HCT116 (cell line): ENCODE measurements around the gene ID3. TPM values are rescaled to one million over a fixed set of nuclear protein-coding genes. Genes with fewer than 3 reads are reported as not detected.

Experiments used
- ATAC-seq: fragments of 200-7000 bp; cut with Tn5 transposase; 2 replicates; pipeline ENCODE4 v1.9.1; 2020; ENCODE audit warnings: mild to moderate bottlenecking, moderate library complexity
- BruUV-seq: library from RNA; stranded (reverse); fragments of 400-500 nt; replicated peaks from 2 replicates; lab custom pipeline; 2021; lab: Mats Ljungman, UMichigan
- CTCF ChIA-PET: fragments of 300-600 bp; sonication (Branson Sonifier 250); formaldehyde crosslinking; loops from one replicate; lab custom pipeline; 2021; ENCODE audit warnings: antibody characterized with exemption; lab: Charles Lee
- POLR2A ChIA-PET: fragments of 300-600, 350-600 bp; sonication (Branson Sonifier 250); formaldehyde crosslinking; loops from one replicate; lab custom pipeline; 2021; ENCODE audit warnings: antibody characterized with exemption; lab: Charles Lee
- RAD21 ChIA-PET, 2 experiments: fragments of 300-600 bp; sonication (Branson Sonifier 250); formaldehyde crosslinking; loops; one replicate each; lab custom pipeline; 2023; ENCODE audit warnings: low total read pairs in 2 of 2; ENCODE audit not compliant: uncharacterized antibody in 2 of 2, unreplicated experiment in 2 of 2, low non-redundant PET in 1 of 2; lab: Charles Lee
- DNase-seq: peaks from one replicate; pipeline ENCODE4 v3.0.0-alpha.2; 2010; ENCODE audit warnings: low read depth, low spot score
- H2AFZ ChIP-seq: fragments of 200-600 bp; shearing (Covaris generic), sonication (generic); 2 replicates; pipeline ENCODE4 v1.6.1; 2017; ENCODE audit warnings: low read depth, mixed run types, mixed read lengths, antibody characterized with exemption, low read length; ENCODE audit not compliant: poor library complexity, severe bottlenecking
- H3K27ac ChIP-seq: 2 replicates; pipeline ENCODE4 v1.5.1; 2012; ENCODE audit warnings: low read depth, low read length
- H3K27me3 ChIP-seq: fragments of 200-600 bp; sonication (generic); 2 replicates; pipeline ENCODE4 v1.6.1; 2016; ENCODE audit warnings: mixed run types, low read length, mixed read lengths; ENCODE audit not compliant: insufficient read depth
- H3K36me3 ChIP-seq, 2 experiments: fragments of 200-500 bp in 1 of 2; fragments of 200-600 bp in 1 of 2; sonication (Bioruptor generic) in 1 of 2; sonication (generic) in 1 of 2; 2 replicates each; pipeline versions ENCODE4 v1.5.1 to v1.6.1; 2014 to 2016; ENCODE audit warnings: low read length in 2 of 2, inconsistent platforms in 1 of 2, mixed read lengths in 1 of 2, mixed run types in 1 of 2; ENCODE audit not compliant: insufficient read depth in 2 of 2, control insufficient read depth in 1 of 2
- H3K4me1 ChIP-seq, 2 experiments: fragments of 200-600 bp in 1 of 2; sonication (generic) in 1 of 2; 2 replicates each; pipeline versions ENCODE4 v1.5.1 to v1.6.1; 2012 to 2017; ENCODE audit warnings: low read length in 2 of 2, inconsistent platforms in 1 of 2, mild to moderate bottlenecking in 1 of 2, mixed read lengths in 1 of 2, mixed run types in 1 of 2, moderate library complexity in 1 of 2; ENCODE audit not compliant: insufficient read depth in 2 of 2, control insufficient read depth in 1 of 2
- H3K4me2 ChIP-seq: fragments of 200-600 bp; sonication (generic); 2 replicates; pipeline ENCODE4 v1.6.1; 2017; ENCODE audit warnings: mixed run types, low read length, mixed read lengths
- H3K4me3 ChIP-seq, 2 experiments: fragments of 200-600 bp in 1 of 2; sonication (generic) in 1 of 2; replicated peaks in 1 of 2; 2 replicates each; pipeline ENCODE4 v1.5.1; 2011 to 2016; ENCODE audit warnings: low read length in 2 of 2, control low read depth in 1 of 2, low read depth in 1 of 2, mild to moderate bottlenecking in 1 of 2, mixed read lengths in 1 of 2, mixed run types in 1 of 2
- H3K79me2 ChIP-seq: fragments of 200-600 bp; sonication (generic); 2 replicates; pipeline ENCODE4 v1.6.1; 2017; ENCODE audit warnings: mild to moderate bottlenecking, mixed run types, low read length, moderate library complexity, mixed read lengths; ENCODE audit not compliant: insufficient read depth
- H3K9ac ChIP-seq: fragments of 200-600 bp; sonication (generic); 2 replicates; pipeline ENCODE4 v1.6.1; 2016; ENCODE audit warnings: low read length, mixed read lengths
- H3K9me2 ChIP-seq: fragments of 200-600 bp; sonication (generic), shearing (Covaris generic); 2 replicates; pipeline ENCODE4 v1.6.1; 2017; ENCODE audit warnings: mixed run types, mild to moderate bottlenecking, moderate library complexity; ENCODE audit not compliant: insufficient read depth
- H3K9me3 ChIP-seq, 2 experiments: fragments of 200-500 bp in 1 of 2; fragments of 200-600 bp in 1 of 2; sonication (Bioruptor generic) in 1 of 2; sonication (generic) in 1 of 2; 2 replicates each; pipeline ENCODE4 v1.6.1; 2014 to 2017; ENCODE audit warnings: low read length in 2 of 2, mixed read lengths in 2 of 2, inconsistent platforms in 1 of 2, low read depth in 1 of 2, mild to moderate bottlenecking in 1 of 2, mixed run types in 1 of 2, moderate library complexity in 1 of 2; ENCODE audit not compliant: control insufficient read depth in 1 of 2, insufficient read depth in 1 of 2
- H4K20me1 ChIP-seq: fragments of 200-600 bp; sonication (generic), shearing (Covaris generic); 2 replicates; pipeline ENCODE4 v1.6.1; 2017; ENCODE audit warnings: mixed run types, mild to moderate bottlenecking, moderate library complexity; ENCODE audit not compliant: insufficient read depth
- CBX3 ChIP-seq: IDR thresholded peaks from 2 replicates; pipeline ENCODE4 v1.6.1; 2012; ENCODE audit warnings: low read depth
- CEBPB ChIP-seq: IDR thresholded peaks from 2 replicates; pipeline ENCODE4 v1.6.1; 2012; ENCODE audit warnings: low read depth
- ELF1 ChIP-seq: IDR thresholded peaks from 2 replicates; pipeline ENCODE4 v1.6.1; 2012; ENCODE audit warnings: low read depth, borderline replicate concordance
- EZH2 ChIP-seq: fragments of 200-600 bp; sonication (generic); IDR thresholded peaks from 2 replicates; pipeline ENCODE4 v1.6.1; 2017; ENCODE audit warnings: antibody characterized with exemption, mixed run types
- FOSL1 ChIP-seq: IDR thresholded peaks from 2 replicates; pipeline ENCODE4 v1.6.1; 2012; ENCODE audit warnings: low read depth
- JUND ChIP-seq: IDR thresholded peaks from 2 replicates; pipeline ENCODE4 v1.6.1; 2012
- POLR2A ChIP-seq: IDR thresholded peaks from 2 replicates; pipeline ENCODE4 v1.7.0; 2011; ENCODE audit warnings: borderline replicate concordance; ENCODE audit not compliant: insufficient read depth, insufficient read length; ENCODE audit errors: extremely low read depth
- POLR2AphosphoS5 ChIP-seq: IDR thresholded peaks from 2 replicates; pipeline ENCODE4 v1.6.1; 2011; ENCODE audit warnings: mild to moderate bottlenecking, low read depth, low read length, moderate library complexity
- RAD21 ChIP-seq: IDR thresholded peaks from 2 replicates; pipeline ENCODE4 v1.6.1; 2012; ENCODE audit warnings: low read depth, mild to moderate bottlenecking
- REST ChIP-seq: IDR thresholded peaks from 2 replicates; pipeline ENCODE4 v1.6.1; 2012; ENCODE audit warnings: low read depth
- SP1 ChIP-seq: IDR thresholded peaks from 2 replicates; pipeline ENCODE4 v1.6.1; 2012; ENCODE audit warnings: low read depth
- SRF ChIP-seq: IDR thresholded peaks from 2 replicates; pipeline ENCODE4 v1.6.1; 2012; ENCODE audit warnings: low read depth
- TCF7L2 ChIP-seq: IDR thresholded peaks from 2 replicates; pipeline ENCODE4 v1.7.0; 2011; ENCODE audit warnings: borderline replicate concordance, inconsistent platforms; ENCODE audit not compliant: insufficient read depth, insufficient read length; ENCODE audit errors: extremely low read depth
- ZFX ChIP-seq: fragments of 450-650 bp; IDR thresholded peaks from 2 replicates; pipeline ENCODE4 v1.6.1; 2017
- intact Hi-C: fragments of 100-400 bp; cut with micrococcal nuclease; formaldehyde crosslinking; loops from 2 replicates; pipeline ENCODE4 v1.10.0; 2022
- total RNA-seq: library from RNA; stranded (reverse); gene quantifications from one replicate; pipeline ENCODE4 v1.2.1, GENCODE V29; 2021; ENCODE audit not compliant: unreplicated experiment

Gene ID3
- total RNA-seq, 1 experiment from 2014 or later = 183 TPM

GRCh38 chr1:23563003-23563402 lies 3.7 kb upstream of the ID3 start:
- ATAC-seq (no peak), DNase-seq (no peak)
- CTCF ChIA-PET = no interaction called here
- Histone ChIP-seq H3K9me2 (no peaks in the 10 kb centered on the region), H3K9me3 (no peaks in the 10 kb centered on the region), H3K9ac (peak overlapping the region; percentile 14), H3K4me1 (peaks cover 48 to 77% of the 10 kb centered on the region in 2 experiments), H3K4me2 (peak overlapping the region; percentile 85; the same call in 1 of the 2 replicates), H3K27me3 (no peaks in the 10 kb centered on the region), H2AFZ (no peak overlapping the region), H4K20me1 (no peaks in the 10 kb centered on the region; the same call in 1 of the 2 replicates), H3K79me2 (peaks cover 13% of the 10 kb centered on the region), H3K27ac (peak overlapping the region; percentile 29), H3K4me3 (no peak overlapping the region), H3K36me3 (no peaks in the 10 kb centered on the region)
- no TSS peak for BruUV-seq
- intact Hi-C loops = no loop called here
- RAD21 ChIA-PET = no interaction called here
- POLR2A ChIA-PET = interaction anchor here (0.6 to 1.0 kb wide), 2 partner anchors 57 to 397 kb away, joined by 3 read pairs; no protein-coding TSS in a partner anchor
- TF ChIP-seq TCF7L2 (no peak), ZFX (no peak), ELF1 (no peak), SP1 (no peak), EZH2 (no peak), SRF (no peak), POLR2A (no peak)

GRCh38 chr1:23562137-23562876 lies 3.0 kb upstream of the ID3 start:
- H4K20me1 ChIP-seq = no peaks in the 10 kb centered on the region; the same call in 1 of the 2 replicates
- peak overlapping the region; percentile 7 to 31; a peak in 2 of 4 replicates for H3K4me3 ChIP-seq
- intact Hi-C loops = no loop called here
- CTCF ChIA-PET = interaction anchor here (0.8 kb wide), 1 partner anchor 75 kb away, joined by 8 read pairs; no protein-coding TSS in a partner anchor
- peaks cover 19% of the 10 kb centered on the region for H3K79me2 ChIP-seq
- DNase-seq (peak; percentile 90), ATAC-seq (peak; percentile 73)
- no TSS peak for BruUV-seq
- H3K9me3 ChIP-seq = no peaks in the 10 kb centered on the region
- no peak overlapping the region for H2AFZ ChIP-seq
- no peaks in the 10 kb centered on the region for H3K9me2 ChIP-seq
- H3K4me2 ChIP-seq = peak overlapping the region; percentile 85
- peak overlapping the region; percentile 87 for H3K27ac ChIP-seq
- RAD21 ChIA-PET = interaction anchor here in 1 of 2 experiments (0.8 kb wide), 1 partner anchor 75 kb away, joined by 3 read pairs; no protein-coding TSS in a partner anchor
- peaks cover 0 to 2% of the 10 kb centered on the region in 2 experiments; a peak in 1 of 4 replicates for H3K36me3 ChIP-seq
- H3K4me1 ChIP-seq = peaks cover 53 to 84% of the 10 kb centered on the region in 2 experiments
- POLR2A ChIA-PET = interaction anchor here (0.6 to 1.0 kb wide), 2 partner anchors 57 to 398 kb away, joined by 3 read pairs; no protein-coding TSS in a partner anchor
- TF ChIP-seq RAD21 (no peak), CBX3 (no peak), ELF1 (no peak), POLR2AphosphoS5 (peak; percentile 55), CEBPB (no peak), SP1 (no peak), JUND (no peak), REST (no peak), TCF7L2 (peak; percentile 65), FOSL1 (no peak)
- TF ChIP-seq, all 23 proteins: peak for 2
- no peaks in the 10 kb centered on the region for H3K27me3 ChIP-seq
- H3K9ac ChIP-seq = peak overlapping the region; percentile 94
